Neural cell (in vitro differentiated cells): ENCODE measurements around the gene SSBP1. TPM values are rescaled to one million over a fixed set of nuclear protein-coding genes. Genes with fewer than 3 reads are reported as not detected.

Experiments
- H2AFZ ChIP-seq: fragments of 200-600, 300-800 bp; sonication (generic), shearing (Covaris generic); 2 replicates; pipeline ENCODE4 v1.6.0; 2014; ENCODE audit warnings: low read depth, mild to moderate bottlenecking, antibody characterized with exemption, low read length, moderate library complexity
- H3F3A ChIP-seq: fragments of 200-600 bp; shearing (Covaris generic); 2 replicates; pipeline ENCODE4 v1.6.1; 2016; ENCODE audit warnings: mild to moderate bottlenecking, moderate library complexity, mixed read lengths, antibody characterized with exemption, low read length; ENCODE audit not compliant: insufficient read depth, poor library complexity, severe bottlenecking
- H3K27ac ChIP-seq: fragments of 200-600, 300-800 bp; sonication (generic), shearing (Covaris generic); 2 replicates; pipeline ENCODE4 v1.5.1; 2014; ENCODE audit warnings: mild to moderate bottlenecking, low read length, moderate library complexity
- H3K27me3 ChIP-seq: fragments of 300-800, 200-600 bp; sonication (generic), shearing (Covaris generic); 2 replicates; pipeline ENCODE4 v1.6.0; 2014; ENCODE audit warnings: mild to moderate bottlenecking, low read depth, low read length, moderate library complexity; ENCODE audit not compliant: insufficient read depth
- H3K36me3 ChIP-seq: fragments of 300-800, 200-600 bp; sonication (generic), shearing (Covaris generic); 2 replicates; pipeline ENCODE4 v1.5.1; 2014; ENCODE audit warnings: mild to moderate bottlenecking, antibody characterized with exemption, low read length, moderate library complexity; ENCODE audit not compliant: insufficient read depth
- H3K4me2 ChIP-seq: fragments of 300-800, 200-600 bp; sonication (generic), shearing (Covaris generic); 2 replicates; pipeline ENCODE4 v1.6.0; 2014; ENCODE audit warnings: mild to moderate bottlenecking, low read length
- H3K4me3 ChIP-seq: fragments of 300-800, 200-600 bp; sonication (generic), shearing (Covaris generic); 2 replicates; pipeline ENCODE4 v1.5.1; 2014; ENCODE audit warnings: mild to moderate bottlenecking, low read length, moderate library complexity
- H3K79me2 ChIP-seq: fragments of 200-600 bp; shearing (Covaris generic); replicated peaks from 2 replicates; pipeline ENCODE4 v1.6.0; 2014; ENCODE audit warnings: mild to moderate bottlenecking, low read length, moderate library complexity; ENCODE audit not compliant: insufficient read depth
- H3K9ac ChIP-seq: fragments of 300-800, 200-600 bp; sonication (generic), shearing (Covaris generic); 2 replicates; pipeline ENCODE4 v1.6.1; 2016; ENCODE audit warnings: mild to moderate bottlenecking, low read length, mixed read lengths
- H3K9me2 ChIP-seq: fragments of 200-600 bp; shearing (Covaris generic); 2 replicates; pipeline ENCODE4 v1.6.1; 2016; ENCODE audit warnings: mild to moderate bottlenecking, low read length, mixed read lengths; ENCODE audit not compliant: insufficient read depth
- H3K9me3 ChIP-seq: fragments of 200-600, 300-800 bp; sonication (generic), shearing (Covaris generic); 2 replicates; pipeline ENCODE4 v1.6.1; 2016; ENCODE audit warnings: mild to moderate bottlenecking, mixed run types, low read length, moderate library complexity, mixed read lengths
- H4K20me1 ChIP-seq: fragments of 200-600 bp; shearing (Covaris generic); 2 replicates; pipeline ENCODE4 v1.6.1; 2016; ENCODE audit warnings: mild to moderate bottlenecking, mixed run types; ENCODE audit not compliant: insufficient read depth
- EP300 ChIP-seq: fragments of 450-650 bp; conservative IDR thresholded peaks from 2 replicates; pipeline ENCODE4 v1.6.1; 2014; ENCODE audit warnings: antibody characterized with exemption, mild to moderate bottlenecking, moderate library complexity; ENCODE audit not compliant: poor library complexity, severe bottlenecking
- EZH2 ChIP-seq: fragments of 200-600, 300-800 bp; shearing (Covaris generic), sonication (generic); IDR thresholded peaks from 2 replicates; pipeline ENCODE4 v1.6.1; 2014; ENCODE audit warnings: antibody characterized with exemption, low read length, borderline replicate concordance, mild to moderate bottlenecking; ENCODE audit not compliant: insufficient read depth, poor library complexity, severe bottlenecking
- MXI1 ChIP-seq: fragments of 450-650 bp; conservative IDR thresholded peaks from 2 replicates; pipeline ENCODE4 v1.6.1; 2014; ENCODE audit warnings: antibody characterized with exemption, mild to moderate bottlenecking; ENCODE audit not compliant: poor library complexity, severe bottlenecking
- POLR2AphosphoS5 ChIP-seq: IDR thresholded peaks from 2 replicates; pipeline ENCODE4 v1.6.1; 2012
- RAD21 ChIP-seq: fragments of 450-650 bp; conservative IDR thresholded peaks from 2 replicates; pipeline ENCODE4 v1.6.1; 2014; ENCODE audit warnings: antibody characterized with exemption, mild to moderate bottlenecking, moderate library complexity
- REST ChIP-seq: IDR thresholded peaks from 2 replicates; pipeline ENCODE4 v1.6.1; 2012; ENCODE audit warnings: borderline replicate concordance
- SMC3 ChIP-seq: fragments of 450-650 bp; conservative IDR thresholded peaks from 2 replicates; pipeline ENCODE4 v1.6.1; 2014; ENCODE audit warnings: antibody characterized with exemption, mild to moderate bottlenecking, moderate library complexity; ENCODE audit not compliant: poor library complexity
- TAF1 ChIP-seq: IDR thresholded peaks from 2 replicates; pipeline ENCODE4 v1.6.1; 2012; ENCODE audit warnings: low read depth
- polyA plus RNA-seq: library from polyadenylated mRNA; depleted of rRNA; stranded (reverse); fragments of >200 nt; gene quantifications from 2 replicates; pipeline ENCODE4 v1.2.3, GENCODE V29; 2014
- TF ChIP-seq, protein P1 (sequence below): fragments of 450-650 bp; IDR thresholded peaks from 2 replicates; pipeline ENCODE4 v1.5.1; 2014; ENCODE audit warnings: antibody characterized with exemption, mild to moderate bottlenecking, moderate library complexity; ENCODE audit not compliant: poor library complexity, severe bottlenecking

The SSBP1 gene
- polyA plus RNA-seq, 1 donor from 2014 or later: 296 TPM

- H3K9me3 ChIP-seq: no peaks in the 10 kb centered on the region
- no peaks in the 10 kb centered on the region for H3F3A ChIP-seq
- no peaks in the 10 kb centered on the region for H3K27me3 ChIP-seq
- no peak within 1 kb of the TSS for H3K4me3 ChIP-seq
- H3K79me2 ChIP-seq: no peaks in the 10 kb centered on the region
- H3K9me2 ChIP-seq: no peaks in the 10 kb centered on the region
- no peaks in the 10 kb centered on the region for H4K20me1 ChIP-seq
- no peak within 1 kb of the TSS for H3K27ac ChIP-seq
- H2AFZ ChIP-seq: no peak within 1 kb of the TSS
- TF ChIP-seq TAF1: no peak
- no peak for TF ChIP-seq POLR2AphosphoS5
- no peak for TF ChIP-seq SMC3
- TF ChIP-seq RAD21: no peak
- TF ChIP-seq MXI1: no peak
- TF ChIP-seq REST: no peak
- TF ChIP-seq EZH2: no peak
- no peak within 1 kb of the TSS for H3K4me2 ChIP-seq
- no peaks in the 10 kb centered on the region for H3K36me3 ChIP-seq
- H3K9ac ChIP-seq: no peak within 1 kb of the TSS
Observed at GRCh38 chr7:141776374-141776773, 38.2 kb downstream of the SSBP1 start, which contains the start of gene TAS2R4. Gene TAS2R4, plus strand, starts transcription at chr7:141776674. Its CDS starts 1,815 bp downstream, at chr7:141778489.

DNA sequence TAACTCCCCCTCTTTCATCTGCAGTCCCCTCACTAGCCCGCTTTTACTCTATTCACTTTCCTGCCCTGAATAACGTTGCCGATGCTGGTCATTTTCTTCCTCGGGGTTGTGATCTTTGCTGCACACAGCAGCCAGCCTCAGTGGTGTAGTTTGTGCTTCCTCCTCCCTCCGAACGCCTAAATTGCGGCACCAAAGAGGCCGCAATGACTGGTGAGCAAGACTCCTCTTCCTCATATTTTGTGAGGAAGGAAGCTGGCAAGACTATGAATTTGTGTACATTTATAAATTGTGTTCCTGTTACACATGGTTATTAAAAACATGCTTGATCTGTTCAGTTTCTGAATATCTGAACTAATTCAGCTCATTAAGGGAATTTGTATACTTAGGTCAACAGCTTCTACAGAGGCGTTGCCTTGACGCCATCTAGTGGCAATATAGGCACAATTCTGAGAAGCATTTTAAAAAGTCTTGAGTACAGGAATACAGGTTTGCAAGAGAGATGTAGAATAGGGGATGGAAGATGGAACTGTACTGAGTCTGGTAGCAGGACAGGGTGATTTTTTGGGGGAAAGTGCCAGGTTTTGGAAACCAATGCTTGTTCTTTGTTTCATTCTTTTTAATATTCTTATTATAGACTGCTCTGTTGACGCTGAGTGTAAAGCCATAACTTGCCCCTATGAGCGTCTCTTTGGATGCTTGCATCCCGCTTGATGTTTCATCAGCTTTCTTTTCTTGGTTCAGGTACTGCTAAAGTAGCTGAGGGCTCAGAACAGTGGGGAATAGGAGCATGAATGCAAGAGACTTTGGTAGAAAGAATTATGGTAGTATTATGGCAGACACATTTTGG, 47.8 kb downstream of the SSBP1 start:
- Histone ChIP-seq H3K9me3 (no peaks in the 10 kb centered on the region), H3K4me2 (no peak overlapping the region), H3K4me3 (no peak overlapping the region), H4K20me1 (no peaks in the 10 kb centered on the region), H3K9me2 (no peaks in the 10 kb centered on the region), H3K9ac (no peak overlapping the region), H3F3A (no peaks in the 10 kb centered on the region), H3K79me2 (no peaks in the 10 kb centered on the region), H3K27me3 (no peaks in the 10 kb centered on the region), H3K36me3 (no peaks in the 10 kb centered on the region), H3K27ac (no peak overlapping the region), H2AFZ (no peak overlapping the region)
- TF ChIP-seq MXI1 (no peak), REST (no peak), SMC3 (peak; percentile 64), EP300 (no peak), EZH2 (no peak), POLR2AphosphoS5 (no peak), RAD21 (peak; percentile 63), TAF1 (no peak)
- TF ChIP-seq, protein P1, sequence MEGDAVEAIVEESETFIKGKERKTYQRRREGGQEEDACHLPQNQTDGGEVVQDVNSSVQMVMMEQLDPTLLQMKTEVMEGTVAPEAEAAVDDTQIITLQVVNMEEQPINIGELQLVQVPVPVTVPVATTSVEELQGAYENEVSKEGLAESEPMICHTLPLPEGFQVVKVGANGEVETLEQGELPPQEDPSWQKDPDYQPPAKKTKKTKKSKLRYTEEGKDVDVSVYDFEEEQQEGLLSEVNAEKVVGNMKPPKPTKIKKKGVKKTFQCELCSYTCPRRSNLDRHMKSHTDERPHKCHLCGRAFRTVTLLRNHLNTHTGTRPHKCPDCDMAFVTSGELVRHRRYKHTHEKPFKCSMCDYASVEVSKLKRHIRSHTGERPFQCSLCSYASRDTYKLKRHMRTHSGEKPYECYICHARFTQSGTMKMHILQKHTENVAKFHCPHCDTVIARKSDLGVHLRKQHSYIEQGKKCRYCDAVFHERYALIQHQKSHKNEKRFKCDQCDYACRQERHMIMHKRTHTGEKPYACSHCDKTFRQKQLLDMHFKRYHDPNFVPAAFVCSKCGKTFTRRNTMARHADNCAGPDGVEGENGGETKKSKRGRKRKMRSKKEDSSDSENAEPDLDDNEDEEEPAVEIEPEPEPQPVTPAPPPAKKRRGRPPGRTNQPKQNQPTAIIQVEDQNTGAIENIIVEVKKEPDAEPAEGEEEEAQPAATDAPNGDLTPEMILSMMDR: peak; percentile 74
